HepG2 (cell line): Measurements from ENCODE around the gene GRIN3B. TPM values are rescaled to one million over a fixed set of nuclear protein-coding genes. Genes with fewer than 3 reads are reported as not detected.

Source experiments
- ATAC-seq: fragments of 200-7000 bp; cut with Tn5 transposase; 3 replicates; pipeline ENCODE4 v1.9.1; 2020; ENCODE audit warnings: mild to moderate bottlenecking, moderate library complexity
- BruUV-seq: library from RNA; stranded (reverse); fragments of 400-500 nt; replicated peaks from 2 replicates; lab custom pipeline; 2021; lab: Mats Ljungman, UMichigan
- CTCF ChIA-PET: fragments of 300-600 bp; formaldehyde crosslinking; extraction: SDS; loops from one replicate; lab custom pipeline; 2021; ENCODE audit warnings: low total read pairs, inconsistent platforms, low intra/inter-chr PET ratio; lab: Yijun Ruan, JAX
- POLR2A ChIA-PET: fragments of 350-600 bp; sonication (Branson Sonifier 250); formaldehyde crosslinking; loops from one replicate; lab custom pipeline; 2020; ENCODE audit warnings: antibody characterized with exemption, inconsistent platforms; lab: Yijun Ruan, JAX
- DNase-seq: peaks from one replicate; pipeline ENCODE4 v3.0.0-alpha.2; 2015; ENCODE audit warnings: low spot score
- FAIRE-seq: peaks from 3 replicates; lab custom pipeline; 2011; peaks lifted over from hg19 to GRCh38; lab: Jason Lieb, UNC
- H2AFZ ChIP-seq: one replicate; pipeline ENCODE4 v1.6.1; 2011; ENCODE audit warnings: low read length, inconsistent platforms
- H3K27ac ChIP-seq: fragments of 300-600 bp; 3 replicates; pipeline ENCODE4 v1.8.0; 2011; ENCODE audit warnings: mixed run types, mild to moderate bottlenecking, mixed read lengths, low read length, inconsistent platforms; ENCODE audit not compliant: insufficient read depth; ENCODE audit errors: extremely low read length
- H3K27me3 ChIP-seq, 2 experiments: fragments of 200-600 bp in 1 of 2; 2 replicates in 1 of 2; 3 replicates in 1 of 2; pipeline versions ENCODE4 v1.6.0 to v1.8.0; 2011; ENCODE audit warnings: low read length in 2 of 2, mild to moderate bottlenecking in 2 of 2, moderate library complexity in 2 of 2, inconsistent platforms in 1 of 2; ENCODE audit not compliant: insufficient read depth in 2 of 2, control insufficient read depth in 1 of 2
- H3K36me3 ChIP-seq, 2 experiments: fragments of 200-600 bp in 1 of 2; replicated peaks in 1 of 2; 2 replicates in 1 of 2; 3 replicates in 1 of 2; pipeline versions ENCODE4 v1.5.1 to v1.8.0; 2011; ENCODE audit warnings: low read length in 2 of 2, inconsistent platforms in 1 of 2; ENCODE audit not compliant: insufficient read depth in 2 of 2, control insufficient read depth in 1 of 2
- H3K4me1 ChIP-seq: 2 replicates; pipeline ENCODE4 v1.5.1; 2012; ENCODE audit warnings: low read length, inconsistent platforms; ENCODE audit not compliant: insufficient read depth
- H3K4me2 ChIP-seq: 2 replicates; pipeline ENCODE4 v1.6.0; 2011; ENCODE audit warnings: low read depth, low read length, inconsistent platforms
- H3K4me3 ChIP-seq, 3 experiments: fragments of 200-600 bp in 1 of 3; sonication (generic), shearing (Covaris generic) in 1 of 3; replicated peaks in 1 of 3; 2 replicates each; pipeline ENCODE4 v1.5.1; 2011 to 2016; ENCODE audit warnings: low read length in 3 of 3, inconsistent platforms in 2 of 3, low read depth in 2 of 3, mild to moderate bottlenecking in 2 of 3, control low read depth in 1 of 3, mixed read lengths in 1 of 3; ENCODE audit not compliant: insufficient read depth in 1 of 3
- H3K79me2 ChIP-seq: one replicate; pipeline ENCODE4 v1.6.1; 2011; ENCODE audit warnings: low read length, inconsistent platforms; ENCODE audit not compliant: insufficient read depth
- H3K9ac ChIP-seq: 2 replicates; pipeline ENCODE4 v1.6.0; 2011; ENCODE audit warnings: mild to moderate bottlenecking, low read depth, low read length, inconsistent platforms; ENCODE audit not compliant: insufficient read depth
- H3K9me3 ChIP-seq: 2 replicates; pipeline ENCODE4 v1.5.1; 2012; ENCODE audit warnings: mild to moderate bottlenecking, low read length
- H4K20me1 ChIP-seq: 2 replicates; pipeline ENCODE4 v1.6.0; 2011; ENCODE audit warnings: inconsistent platforms, mild to moderate bottlenecking, low read length, moderate library complexity; ENCODE audit not compliant: insufficient read depth
- EEA1 ChIP-seq: sonication (generic); formaldehyde crosslinking; IDR thresholded peaks from 2 replicates; pipeline ENCODE4 v1.5.1; 2020; ENCODE audit warnings: mild to moderate bottlenecking, missing genetic modification reagents, borderline replicate concordance
- PAXIP1 ChIP-seq: sonication (generic); formaldehyde crosslinking; conservative IDR thresholded peaks from 2 replicates; pipeline ENCODE4 v1.4.0; 2020; ENCODE audit warnings: mild to moderate bottlenecking, missing genetic modification reagents, moderate library complexity
- YEATS4 ChIP-seq: sonication (generic); formaldehyde crosslinking; IDR thresholded peaks from 2 replicates; pipeline ENCODE4 v1.4.0; 2020; ENCODE audit warnings: missing genetic modification reagents, borderline replicate concordance
- ZBTB20 ChIP-seq: sonication (generic); formaldehyde crosslinking; IDR thresholded peaks from 2 replicates; pipeline ENCODE4 v1.8.1; 2023; ENCODE audit warnings: missing genetic modification reagents, low read depth, mild to moderate bottlenecking, borderline replicate concordance
- ZBTB40 ChIP-seq, 2 experiments: fragments of 450-650 bp in 1 of 2; sonication (generic) in 1 of 2; formaldehyde crosslinking in 1 of 2; IDR thresholded peaks; 2 replicates each; pipeline versions ENCODE4 v1.6.1 to v1.8.0; 2016 to 2022; ENCODE audit warnings: antibody characterized with exemption in 1 of 2, mild to moderate bottlenecking in 1 of 2, missing genetic modification reagents in 1 of 2
- ZNF850 ChIP-seq: sonication (generic); formaldehyde crosslinking; conservative IDR thresholded peaks from 2 replicates; pipeline ENCODE4 v1.9.0; 2021; ENCODE audit warnings: mild to moderate bottlenecking, missing genetic modification reagents
- WGBS: methylation state at CpG from one replicate; pipeline ENCODE4 v1.1.6; 2017; ENCODE audit warnings: low lambda C conversion rate; 5-methylcytosine and 5-hydroxymethylcytosine counted together
- in situ Hi-C: cut with HindIII; loops from 2 replicates; pipeline ENCODE4 v1.10.0; 2017; ENCODE audit warnings: low pct_unique_long_range_greater_than_20kb; ENCODE audit not compliant: extremely low pct_ligation_motif_present
- intact Hi-C: fragments of 100-400 bp; cut with micrococcal nuclease; formaldehyde crosslinking; loops from one replicate; pipeline ENCODE4 v1.10.0; 2022; ENCODE audit not compliant: unreplicated experiment
- polyA plus RNA-seq, 8 experiments: library from polyadenylated mRNA; depleted of rRNA in 3 of 8; stranded (reverse) in 7 of 8; unstranded in 1 of 8; fragments of >200 nt; fragmentation: Illumina TruSeq in 4 of 8; extraction: Trizol in 4 of 8; gene quantifications; 2 replicates each; pipeline versions ENCODE4 v1.2.1 to v1.2.3, GENCODE V29; 2011 to 2016; ENCODE audit warnings: low read depth in 4 of 8, missing spikeins in 1 of 8, mixed read lengths in 1 of 8; ENCODE audit not compliant: insufficient read depth in 1 of 8
- total RNA-seq, 5 experiments: library from RNA; depleted of rRNA; stranded (reverse); fragments of >200 nt; fragmentation: Illumina TruSeq; extraction: Trizol; gene quantifications; 2 replicates each; pipeline ENCODE4 v1.2.3, GENCODE V29; 2016; ENCODE audit warnings: low read depth in 1 of 5

The GRIN3B gene
- total and polyA plus RNA-seq, 2 of the 13 experiments (the other 11 are each of a cell fraction or from before 2014, with no cell fraction given): 0.07 to 0.20 TPM

- Histone ChIP-seq H4K20me1 (no peaks in the 10 kb centered on the region), H3K4me1 (no peaks in the 10 kb centered on the region), H3K27me3 (no peaks in the 10 kb centered on the region; a peak in 1 of 5 replicates), H3K9me3 (no peaks in the 10 kb centered on the region), H2AFZ (no peak overlapping the region), H3K79me2 (no peaks in the 10 kb centered on the region), H3K27ac (no peak overlapping the region), H3K9ac (no peak overlapping the region), H3K4me2 (no peak overlapping the region), H3K36me3 (peaks cover 12 to 37% of the 10 kb centered on the region in 2 experiments; a peak in 4 of 5 replicates), H3K4me3 (no peak overlapping the region)
- no TSS peak for BruUV-seq
- ChIA-PET CTCF (no interaction called here), POLR2A (no interaction called here)
- DNase-seq: no peak
- intact Hi-C loops: loop anchor here (10.0 kb wide), 1 partner anchor 47 kb away; the partner anchor contains the start of gene GPX4
- no peak for TF ChIP-seq PAXIP1 (CRISPR knock-in tag)
- no peak for TF ChIP-seq EEA1 (CRISPR knock-in tag)
- no peak for TF ChIP-seq ZBTB40 (IDR thresholded peaks at IDR 0.05)
- no peak for TF ChIP-seq ZBTB40 (CRISPR knock-in tag; IDR thresholded peaks at IDR 0.05)
- no peak for TF ChIP-seq ZBTB20 (CRISPR knock-in tag)
- TF ChIP-seq YEATS4 (CRISPR knock-in tag): no peak
- TF ChIP-seq ZNF850 (CRISPR knock-in tag): no peak
- FAIRE-seq: no peak
- 92% methylated on average over 5 of the region's 5 CpGs for WGBS
- ATAC-seq: no peak
- in situ Hi-C loops: no loop called here
These were observed 57.9 kb downstream of the GRIN3B start for GRCh38 chr19:1058112-1058511.
